HCT116 (cell line): ENCODE results near the gene VPS33B. TPM values are rescaled to one million over a fixed set of nuclear protein-coding genes. Genes with fewer than 3 reads are reported as not detected.

Experiments used
- ATAC-seq: fragments of 200-7000 bp; cut with Tn5 transposase; 2 replicates; pipeline ENCODE4 v1.9.1; 2020; ENCODE audit warnings: mild to moderate bottlenecking, moderate library complexity
- BruUV-seq: library from RNA; stranded (reverse); fragments of 400-500 nt; replicated peaks from 2 replicates; lab custom pipeline; 2021; lab: Mats Ljungman, UMichigan
- CTCF ChIA-PET: fragments of 300-600 bp; sonication (Branson Sonifier 250); formaldehyde crosslinking; loops from one replicate; lab custom pipeline; 2021; ENCODE audit warnings: antibody characterized with exemption; lab: Charles Lee
- POLR2A ChIA-PET: fragments of 300-600, 350-600 bp; sonication (Branson Sonifier 250); formaldehyde crosslinking; loops from one replicate; lab custom pipeline; 2021; ENCODE audit warnings: antibody characterized with exemption; lab: Charles Lee
- RAD21 ChIA-PET, 2 experiments: fragments of 300-600 bp; sonication (Branson Sonifier 250); formaldehyde crosslinking; loops; one replicate each; lab custom pipeline; 2023; ENCODE audit warnings: low total read pairs in 2 of 2; ENCODE audit not compliant: uncharacterized antibody in 2 of 2, unreplicated experiment in 2 of 2, low non-redundant PET in 1 of 2; lab: Charles Lee
- DNase-seq: peaks from one replicate; pipeline ENCODE4 v3.0.0-alpha.2; 2010; ENCODE audit warnings: low read depth, low spot score
- H2AFZ ChIP-seq: fragments of 200-600 bp; shearing (Covaris generic), sonication (generic); 2 replicates; pipeline ENCODE4 v1.6.1; 2017; ENCODE audit warnings: low read depth, mixed run types, mixed read lengths, antibody characterized with exemption, low read length; ENCODE audit not compliant: poor library complexity, severe bottlenecking
- H3K27ac ChIP-seq: 2 replicates; pipeline ENCODE4 v1.5.1; 2012; ENCODE audit warnings: low read depth, low read length
- H3K27me3 ChIP-seq: fragments of 200-600 bp; sonication (generic); 2 replicates; pipeline ENCODE4 v1.6.1; 2016; ENCODE audit warnings: mixed run types, low read length, mixed read lengths; ENCODE audit not compliant: insufficient read depth
- H3K36me3 ChIP-seq, 2 experiments: fragments of 200-500 bp in 1 of 2; fragments of 200-600 bp in 1 of 2; sonication (Bioruptor generic) in 1 of 2; sonication (generic) in 1 of 2; 2 replicates each; pipeline versions ENCODE4 v1.5.1 to v1.6.1; 2014 to 2016; ENCODE audit warnings: low read length in 2 of 2, inconsistent platforms in 1 of 2, mixed read lengths in 1 of 2, mixed run types in 1 of 2; ENCODE audit not compliant: insufficient read depth in 2 of 2, control insufficient read depth in 1 of 2
- H3K4me1 ChIP-seq, 2 experiments: fragments of 200-600 bp in 1 of 2; sonication (generic) in 1 of 2; 2 replicates each; pipeline versions ENCODE4 v1.5.1 to v1.6.1; 2012 to 2017; ENCODE audit warnings: low read length in 2 of 2, inconsistent platforms in 1 of 2, mild to moderate bottlenecking in 1 of 2, mixed read lengths in 1 of 2, mixed run types in 1 of 2, moderate library complexity in 1 of 2; ENCODE audit not compliant: insufficient read depth in 2 of 2, control insufficient read depth in 1 of 2
- H3K4me2 ChIP-seq: fragments of 200-600 bp; sonication (generic); 2 replicates; pipeline ENCODE4 v1.6.1; 2017; ENCODE audit warnings: mixed run types, low read length, mixed read lengths
- H3K4me3 ChIP-seq, 2 experiments: fragments of 200-600 bp in 1 of 2; sonication (generic) in 1 of 2; replicated peaks in 1 of 2; 2 replicates each; pipeline ENCODE4 v1.5.1; 2011 to 2016; ENCODE audit warnings: low read length in 2 of 2, control low read depth in 1 of 2, low read depth in 1 of 2, mild to moderate bottlenecking in 1 of 2, mixed read lengths in 1 of 2, mixed run types in 1 of 2
- H3K79me2 ChIP-seq: fragments of 200-600 bp; sonication (generic); 2 replicates; pipeline ENCODE4 v1.6.1; 2017; ENCODE audit warnings: mild to moderate bottlenecking, mixed run types, low read length, moderate library complexity, mixed read lengths; ENCODE audit not compliant: insufficient read depth
- H3K9ac ChIP-seq: fragments of 200-600 bp; sonication (generic); 2 replicates; pipeline ENCODE4 v1.6.1; 2016; ENCODE audit warnings: low read length, mixed read lengths
- H3K9me2 ChIP-seq: fragments of 200-600 bp; sonication (generic), shearing (Covaris generic); 2 replicates; pipeline ENCODE4 v1.6.1; 2017; ENCODE audit warnings: mixed run types, mild to moderate bottlenecking, moderate library complexity; ENCODE audit not compliant: insufficient read depth
- H3K9me3 ChIP-seq, 2 experiments: fragments of 200-500 bp in 1 of 2; fragments of 200-600 bp in 1 of 2; sonication (Bioruptor generic) in 1 of 2; sonication (generic) in 1 of 2; 2 replicates each; pipeline ENCODE4 v1.6.1; 2014 to 2017; ENCODE audit warnings: low read length in 2 of 2, mixed read lengths in 2 of 2, inconsistent platforms in 1 of 2, low read depth in 1 of 2, mild to moderate bottlenecking in 1 of 2, mixed run types in 1 of 2, moderate library complexity in 1 of 2; ENCODE audit not compliant: control insufficient read depth in 1 of 2, insufficient read depth in 1 of 2
- H4K20me1 ChIP-seq: fragments of 200-600 bp; sonication (generic), shearing (Covaris generic); 2 replicates; pipeline ENCODE4 v1.6.1; 2017; ENCODE audit warnings: mixed run types, mild to moderate bottlenecking, moderate library complexity; ENCODE audit not compliant: insufficient read depth
- CBX3 ChIP-seq: IDR thresholded peaks from 2 replicates; pipeline ENCODE4 v1.6.1; 2012; ENCODE audit warnings: low read depth
- EZH2phosphoT487 ChIP-seq: fragments of 200-600 bp; IDR thresholded peaks from 2 replicates; pipeline ENCODE4 v1.6.1; 2018; ENCODE audit warnings: antibody characterized with exemption, borderline replicate concordance
- JUND ChIP-seq: IDR thresholded peaks from 2 replicates; pipeline ENCODE4 v1.6.1; 2012
- MAX ChIP-seq: IDR thresholded peaks from 2 replicates; pipeline ENCODE4 v1.6.1; 2012
- REST ChIP-seq: IDR thresholded peaks from 2 replicates; pipeline ENCODE4 v1.6.1; 2012; ENCODE audit warnings: low read depth
- SP1 ChIP-seq: IDR thresholded peaks from 2 replicates; pipeline ENCODE4 v1.6.1; 2012; ENCODE audit warnings: low read depth
- ZFX ChIP-seq: fragments of 450-650 bp; IDR thresholded peaks from 2 replicates; pipeline ENCODE4 v1.6.1; 2017
- intact Hi-C: fragments of 100-400 bp; cut with micrococcal nuclease; formaldehyde crosslinking; loops from 2 replicates; pipeline ENCODE4 v1.10.0; 2022
- total RNA-seq: library from RNA; stranded (reverse); gene quantifications from one replicate; pipeline ENCODE4 v1.2.1, GENCODE V29; 2021; ENCODE audit not compliant: unreplicated experiment
- TF ChIP-seq, protein P1 (sequence below): IDR thresholded peaks from 2 replicates; pipeline ENCODE4 v1.6.1; 2012

Gene VPS33B
- total RNA-seq, 1 experiment from 2014 or later, result 23.1 TPM

DNA sequence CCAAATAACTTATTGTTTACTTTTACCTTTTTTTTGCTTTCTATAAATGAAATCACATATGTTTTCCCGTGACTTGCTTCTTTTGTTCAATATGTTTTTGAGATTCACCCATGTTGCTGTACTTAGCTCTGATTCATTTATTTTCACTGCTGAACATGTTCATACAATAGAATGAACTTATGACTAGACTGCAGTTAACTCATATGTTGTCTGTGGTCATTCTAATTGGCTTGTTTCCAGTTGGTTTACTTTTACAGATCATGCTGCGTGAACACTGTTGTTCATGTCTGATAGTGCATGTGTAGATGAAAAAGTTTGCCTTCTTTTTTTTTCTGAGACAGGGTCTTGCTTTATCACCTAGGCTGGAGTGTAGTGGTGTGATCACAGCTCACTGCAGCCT lies 46.0 kb upstream of the VPS33B start:
- CTCF ChIA-PET, result no interaction called here
- intact Hi-C loops, result no loop called here
- RAD21 ChIA-PET, result no interaction called here

More for the DNA sequence above, 46.0 kb upstream of the VPS33B start:
- DNase-seq (no peak), ATAC-seq (no peak)
- Histone ChIP-seq H3K79me2 (no peaks in the 10 kb centered on the region), H4K20me1 (no peaks in the 10 kb centered on the region), H3K4me1 (no peaks in the 10 kb centered on the region), H2AFZ (no peak overlapping the region), H3K4me2 (no peak overlapping the region), H3K27ac (no peak overlapping the region), H3K9me3 (no peaks in the 10 kb centered on the region; a peak in 1 of 4 replicates), H3K27me3 (peaks cover 4% of the 10 kb centered on the region), H3K4me3 (no peak overlapping the region), H3K9ac (no peak overlapping the region), H3K36me3 (no peaks in the 10 kb centered on the region), H3K9me2 (no peaks in the 10 kb centered on the region)
- no TSS peak for BruUV-seq
- TF ChIP-seq, protein P1, sequence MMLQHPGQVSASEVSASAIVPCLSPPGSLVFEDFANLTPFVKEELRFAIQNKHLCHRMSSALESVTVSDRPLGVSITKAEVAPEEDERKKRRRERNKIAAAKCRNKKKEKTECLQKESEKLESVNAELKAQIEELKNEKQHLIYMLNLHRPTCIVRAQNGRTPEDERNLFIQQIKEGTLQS, result no peak
- no peak for TF ChIP-seq ZFX
- no peak for TF ChIP-seq EZH2phosphoT487
- TF ChIP-seq SP1, result no peak
- no peak for TF ChIP-seq MAX
- TF ChIP-seq REST, result no peak
- TF ChIP-seq CBX3, result no peak
- TF ChIP-seq JUND, result no peak
- POLR2A ChIA-PET, result no interaction called here
